NB4 (cell line): ENCODE results near the gene LDLRAD4.

Source experiments
- CTCF ChIP-seq: IDR thresholded peaks from one replicate; pipeline ENCODE4 v1.5.1; 2012; ENCODE audit warnings: low read depth, low read length
- MAX ChIP-seq: IDR thresholded peaks from 2 replicates; pipeline ENCODE4 v1.6.1; 2011; ENCODE audit warnings: low read depth, low read length
- MYC ChIP-seq: IDR thresholded peaks from 2 replicates; pipeline ENCODE4 v1.6.1; 2011; ENCODE audit warnings: low read depth, low read length
- POLR2A ChIP-seq: IDR thresholded peaks from 2 replicates; pipeline ENCODE4 v1.6.1; 2011; ENCODE audit warnings: mild to moderate bottlenecking; ENCODE audit not compliant: insufficient read length; ENCODE audit errors: extremely low read depth

- TF ChIP-seq CTCF (no peak), POLR2A (no peak), MYC (no peak), MAX (no peak)
Measured at GRCh38 chr18:13488281-13488929, 269.8 kb downstream of the LDLRAD4 start.
